GM18517 (cell line): ENCODE results near the gene SEL1L3.

Experiments
- ATAC-seq: cut with Tn5 transposase; IDR thresholded peaks from one replicate; pipeline ENCODE4 v1.9.1; 2021; ENCODE audit warnings: mild to moderate bottlenecking, moderate library complexity; ENCODE audit not compliant: unreplicated experiment

The SEL1L3 gene

DNA sequence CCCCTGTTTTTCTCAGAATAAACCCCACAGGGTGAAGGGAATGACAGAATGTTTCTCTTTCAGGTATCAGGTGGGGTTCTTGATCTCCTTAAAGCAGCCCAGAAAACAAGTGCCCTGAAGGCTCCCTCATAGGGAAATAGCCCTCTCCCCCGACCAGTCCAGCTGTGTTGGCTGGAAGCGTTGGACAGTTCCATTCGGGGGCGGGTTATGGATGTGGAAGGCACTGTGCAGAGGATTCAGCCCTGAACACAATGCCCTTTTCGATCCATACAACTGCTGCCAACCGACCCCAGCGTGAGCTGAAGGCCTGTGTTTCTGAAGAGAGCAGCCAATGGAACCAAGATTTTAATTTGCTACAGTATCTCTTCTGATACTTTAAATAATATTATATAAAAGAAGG is 41.5 kb downstream of the SEL1L3 start:
- no peak for ATAC-seq

DNA sequence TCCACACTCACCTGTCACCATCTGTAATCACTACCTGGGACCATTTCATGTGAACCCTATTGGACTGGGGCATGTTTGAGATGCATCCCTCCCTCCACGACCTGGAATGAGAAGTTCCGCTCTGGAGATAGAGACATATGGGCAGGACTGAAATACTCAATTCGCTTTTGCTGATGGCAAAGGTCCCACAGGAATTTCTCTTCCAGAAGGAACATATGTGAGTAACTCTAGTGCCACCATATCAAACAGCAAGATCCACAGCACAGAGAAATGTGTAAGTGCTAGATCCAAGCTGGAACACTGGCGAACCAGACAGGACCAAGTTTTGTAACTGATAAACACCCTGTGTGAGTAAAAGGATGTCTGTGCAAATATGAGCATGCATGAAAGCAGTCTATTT is 43.9 kb downstream of the SEL1L3 start:
- no peak for ATAC-seq

DNA sequence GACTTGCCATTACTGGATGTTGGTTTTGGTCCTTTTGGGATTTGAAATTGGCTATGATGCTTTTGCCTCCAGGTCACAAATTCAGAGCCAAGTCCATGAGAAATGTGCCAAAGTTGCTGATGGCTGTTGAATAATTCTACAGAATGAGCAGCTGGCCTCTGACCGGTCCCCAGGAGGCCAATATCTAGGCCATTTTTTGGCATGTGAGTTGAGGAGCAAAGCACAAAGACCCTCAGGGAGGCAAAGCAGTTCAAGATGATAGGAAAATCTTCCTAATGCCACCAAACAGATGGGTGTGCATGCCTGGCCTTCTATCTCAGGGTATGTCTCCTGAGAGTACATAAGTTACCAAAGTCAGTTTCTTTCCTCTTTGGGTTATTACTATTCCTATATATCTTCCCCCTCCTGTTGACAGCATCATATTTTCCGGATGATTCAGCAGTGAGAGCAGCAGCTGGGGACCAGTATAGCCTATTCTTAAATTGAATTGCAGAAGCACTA is 44.4 kb downstream of the SEL1L3 start:
- ATAC-seq = no peak

DNA sequence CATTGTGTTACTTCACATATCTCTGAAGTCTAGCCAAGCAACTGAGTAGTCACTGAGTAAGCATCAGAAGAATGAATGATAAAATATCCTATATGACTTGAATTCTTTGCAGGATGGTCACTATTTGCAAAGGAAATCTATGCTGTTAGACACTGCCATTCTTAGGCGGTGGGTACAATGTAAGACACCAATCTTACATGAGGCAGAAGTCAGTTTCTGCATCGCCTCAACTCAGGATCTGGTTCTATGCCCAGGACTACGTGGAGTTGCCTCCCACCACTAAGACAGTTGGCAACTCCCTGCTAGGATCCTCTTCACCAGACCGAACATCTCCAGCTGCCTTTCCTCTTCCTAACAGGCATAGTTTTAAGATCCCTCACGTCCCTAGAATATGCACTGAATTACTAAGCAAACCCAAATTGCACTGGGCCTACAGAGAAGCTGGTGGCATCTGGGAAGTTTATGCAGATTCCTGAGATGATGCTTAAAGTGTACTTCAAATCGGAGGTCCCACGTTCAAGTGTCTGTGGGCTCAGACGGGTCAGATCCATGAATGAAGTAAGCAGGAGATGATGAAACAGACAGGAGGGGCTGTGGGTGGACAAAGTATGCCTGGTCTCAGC is 45.6 kb downstream of the SEL1L3 start:
- no peak for ATAC-seq

DNA sequence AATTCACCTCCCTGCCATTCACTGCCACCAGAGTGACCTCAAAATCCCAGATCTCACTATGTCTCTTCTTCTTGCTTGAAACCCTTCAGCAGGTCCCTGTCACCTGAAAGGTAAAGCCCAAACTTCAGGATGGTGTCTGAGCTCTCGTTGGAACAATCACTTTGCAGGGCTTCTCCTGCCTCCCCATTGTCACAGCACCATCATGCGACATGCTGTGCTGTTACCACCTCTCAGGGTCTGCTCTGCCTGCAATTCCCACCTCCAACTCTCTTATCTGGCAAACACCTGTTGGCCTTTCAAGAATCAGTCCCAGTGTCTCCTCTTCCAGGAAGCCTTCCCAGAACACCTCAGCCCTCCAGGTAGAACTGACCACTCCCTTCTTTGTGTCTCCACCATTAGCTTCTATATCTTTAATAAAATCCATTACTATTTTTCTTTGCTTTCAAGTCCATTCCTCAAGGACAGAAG is 46.2 kb downstream of the SEL1L3 start:
- ATAC-seq = no peak

- ATAC-seq = no peak
Measured at GRCh38 chr4:25815586-25815985, 47.2 kb downstream of the SEL1L3 start.

DNA sequence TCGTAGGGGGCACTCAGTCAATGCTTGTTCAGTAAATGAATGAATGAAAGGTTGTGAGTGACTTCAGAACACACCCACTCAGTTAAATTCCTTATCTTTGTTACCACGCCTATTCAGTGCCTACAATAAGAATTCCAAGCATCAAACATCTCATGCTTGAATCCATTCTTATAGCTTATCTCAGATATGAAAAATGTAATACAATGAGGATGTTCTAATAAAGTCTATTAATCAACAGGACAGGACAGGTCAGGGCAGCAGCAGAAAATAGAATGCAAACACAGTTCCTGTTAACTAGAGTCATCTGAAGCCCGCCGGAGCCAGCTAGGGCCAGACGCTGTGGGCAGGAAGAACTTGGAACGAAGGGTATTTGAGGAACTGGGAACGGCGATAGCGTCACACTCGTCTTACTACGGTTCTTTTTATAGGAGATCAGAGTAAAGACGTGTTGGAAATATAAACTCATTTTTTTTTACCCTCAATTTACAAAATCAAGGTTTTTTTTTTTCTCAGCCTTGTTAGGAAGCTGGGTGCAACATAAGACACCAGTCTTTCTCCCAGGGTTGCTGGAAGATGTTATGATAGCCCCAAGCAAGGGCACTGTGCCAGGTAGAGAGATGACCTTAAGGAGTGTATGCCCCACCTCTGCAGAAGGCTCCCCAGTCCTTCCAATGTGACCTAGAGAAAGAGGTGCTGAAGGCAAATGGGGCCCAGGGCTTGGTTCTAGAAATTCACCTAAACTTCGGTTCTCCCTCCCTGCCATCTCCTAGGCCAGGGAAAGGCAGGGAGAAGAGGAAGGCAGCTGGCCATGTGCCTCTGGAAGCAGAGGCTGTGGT is 48.3 kb downstream of the SEL1L3 start:
- ATAC-seq = no peak

DNA sequence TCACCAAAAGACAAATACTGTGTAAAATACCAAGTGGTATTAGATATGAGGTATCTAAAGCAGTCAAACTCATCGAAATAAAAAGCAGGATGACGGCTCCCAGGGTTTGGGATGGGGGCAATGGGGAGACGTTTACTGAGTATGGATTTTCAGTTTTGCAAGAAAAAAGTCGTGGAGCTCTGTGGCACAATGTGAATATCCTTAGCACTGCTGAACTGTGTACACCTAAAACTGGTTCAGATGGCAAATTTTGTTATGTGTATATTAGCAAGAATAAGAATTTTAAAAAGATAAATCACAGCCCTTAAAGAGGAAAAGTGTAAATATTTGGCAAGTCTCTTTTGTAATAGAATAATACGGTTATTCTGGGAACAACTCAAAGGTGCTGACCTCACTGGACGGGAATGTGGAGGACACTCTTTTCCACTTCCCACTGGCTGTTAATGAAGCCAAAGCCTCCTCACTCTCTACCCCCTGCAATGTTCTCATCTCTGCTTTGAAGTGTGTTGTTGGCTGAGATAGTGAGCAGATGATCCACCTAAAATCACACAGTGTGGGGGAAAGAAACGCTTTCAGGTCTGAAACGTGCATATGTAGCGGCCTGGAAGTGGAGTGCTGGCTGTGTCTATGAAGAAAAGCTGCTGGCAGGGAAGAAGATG is 49.2 kb downstream of the SEL1L3 start:
- ATAC-seq = no peak

DNA sequence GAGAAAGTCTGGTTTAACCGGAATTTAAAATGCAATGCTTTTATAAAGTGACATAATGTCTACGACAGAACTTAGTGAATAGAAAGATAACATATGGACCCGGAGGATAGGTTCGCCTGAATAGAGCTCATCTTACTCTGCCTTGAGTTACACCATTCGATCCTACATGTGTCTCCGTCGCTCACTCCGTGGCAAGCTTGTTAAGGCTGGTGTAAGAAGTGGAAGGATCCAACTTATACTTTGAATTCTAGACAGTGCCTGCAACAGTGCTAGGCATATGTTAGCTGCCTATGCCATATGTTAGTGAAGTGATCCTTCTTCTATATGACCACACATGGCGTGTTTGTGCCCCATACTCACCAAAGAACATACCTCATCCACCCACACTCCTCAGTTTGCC is 50.9 kb downstream of the SEL1L3 start:
- ATAC-seq = no peak

DNA sequence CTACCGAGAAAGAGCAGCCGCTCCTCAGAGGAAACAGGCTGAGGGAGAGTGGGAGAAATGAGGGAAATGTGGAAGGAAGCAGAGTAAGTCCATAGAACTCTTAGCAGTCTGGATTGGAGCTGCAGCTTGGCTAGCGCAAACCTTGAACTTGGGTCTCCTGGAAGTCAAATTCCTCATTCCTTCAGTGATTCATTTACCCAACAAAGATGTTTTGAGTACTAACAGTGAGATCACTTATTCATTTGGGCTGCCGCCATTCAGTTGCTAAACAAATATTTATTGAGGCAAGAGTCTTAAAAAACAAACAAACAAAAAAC is 51.5 kb downstream of the SEL1L3 start:
- ATAC-seq = no peak

DNA sequence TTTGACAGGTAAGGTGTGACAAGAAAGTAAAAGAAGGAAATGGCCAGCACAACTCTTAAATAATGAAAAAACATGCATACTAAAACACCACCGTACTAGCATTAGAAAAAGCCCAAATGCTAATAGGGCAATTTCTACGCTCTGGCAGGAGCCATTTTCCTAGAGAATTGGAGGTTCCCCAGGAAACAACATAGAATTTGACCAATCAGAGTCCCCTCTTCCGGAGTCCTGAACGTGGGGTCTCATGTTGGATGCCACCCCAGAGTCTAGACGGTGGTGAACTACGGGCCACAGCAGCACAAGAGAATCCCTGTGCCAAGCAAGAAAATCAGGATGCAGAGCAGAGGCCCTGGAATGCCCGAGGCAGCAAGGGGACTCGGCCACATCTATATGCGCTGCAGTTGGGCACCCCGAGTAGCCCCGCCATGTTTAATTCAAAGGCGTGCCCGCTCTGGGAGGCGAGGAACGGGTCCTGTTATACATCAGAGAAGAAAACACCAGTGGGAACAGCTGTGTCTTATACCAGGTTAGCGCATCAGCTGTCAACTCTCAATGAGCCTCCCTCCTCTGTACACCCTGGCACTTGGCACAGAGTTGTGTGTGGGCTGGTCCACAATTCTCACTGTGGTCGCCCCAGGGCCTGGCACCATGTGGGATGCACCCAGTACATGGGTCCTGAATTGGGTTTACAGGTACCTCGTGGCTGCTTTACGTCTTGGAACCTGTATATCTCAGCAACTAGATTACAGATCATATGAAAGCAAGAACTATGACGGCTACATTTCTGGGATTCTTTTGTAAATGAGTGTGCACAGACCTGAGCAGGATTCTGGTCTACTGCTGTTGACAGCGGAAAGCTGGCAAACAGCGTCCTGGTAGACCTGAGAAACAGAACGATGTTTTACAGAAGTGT is 52.1 kb downstream of the SEL1L3 start:
- no peak for ATAC-seq

DNA sequence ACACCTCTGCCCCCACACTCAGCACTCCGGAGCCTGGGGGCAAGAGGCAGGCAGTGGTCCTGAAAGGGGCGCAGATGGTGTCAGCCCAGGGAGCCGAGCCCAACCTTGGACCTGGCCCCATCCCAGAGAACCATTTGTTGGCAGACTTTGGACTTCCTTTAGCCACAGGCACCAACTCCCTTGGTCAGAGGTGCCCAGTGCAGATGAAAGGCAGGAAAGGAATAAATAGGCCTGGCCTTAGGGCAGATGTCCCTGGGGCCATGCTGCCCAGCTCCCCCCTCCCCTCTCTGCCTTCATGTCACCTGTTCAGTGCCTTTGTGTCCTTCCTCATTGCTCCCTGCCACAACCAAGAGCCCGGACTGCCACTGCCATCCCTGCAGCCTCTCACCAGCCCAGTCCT is 52.8 kb downstream of the SEL1L3 start:
- no peak for ATAC-seq

DNA sequence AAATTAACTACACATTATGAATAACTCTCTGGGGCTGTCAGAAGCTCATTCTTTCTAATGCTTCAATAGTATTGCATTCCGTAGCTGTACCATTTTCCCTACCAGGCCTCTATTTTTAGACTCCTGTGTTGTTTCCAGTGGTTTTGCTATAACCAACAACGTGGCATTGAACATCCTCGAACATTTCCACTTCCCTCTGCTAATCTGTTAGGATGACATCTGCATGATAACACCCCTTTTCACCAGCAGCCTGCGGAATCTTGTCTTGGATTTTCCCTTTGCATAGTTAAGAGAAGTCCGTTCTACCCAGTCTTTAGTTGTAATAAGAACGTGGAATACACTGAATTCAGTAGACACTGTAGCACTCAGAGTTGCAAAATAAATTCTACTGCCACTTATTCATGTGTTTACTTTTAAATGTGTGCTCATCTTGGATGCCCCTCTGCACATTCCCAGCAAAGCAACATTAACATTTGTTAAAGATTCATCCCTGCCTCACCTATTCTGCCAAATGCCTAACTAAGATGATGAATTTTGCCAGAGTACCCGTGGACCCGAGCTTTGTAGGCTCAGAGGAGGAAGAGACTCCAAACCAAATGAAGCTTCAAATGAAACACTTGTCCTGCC is 55.6 kb downstream of the SEL1L3 start:
- ATAC-seq = no peak

GRCh38 chr4:25805255-25805860 is 57.4 kb downstream of the SEL1L3 start:
- ATAC-seq = no peak

GRCh38 chr4:25803720-25804225 is 59.0 kb downstream of the SEL1L3 start:
- ATAC-seq = no peak

GRCh38 chr4:25801594-25801993 is 61.2 kb downstream of the SEL1L3 start:
- ATAC-seq = no peak

- ATAC-seq = no peak
Measured at GRCh38 chr4:25800245-25800644, 62.5 kb downstream of the SEL1L3 start.

- ATAC-seq = no peak
Measured at GRCh38 chr4:25799522-25799921, 63.3 kb downstream of the SEL1L3 start.

DNA sequence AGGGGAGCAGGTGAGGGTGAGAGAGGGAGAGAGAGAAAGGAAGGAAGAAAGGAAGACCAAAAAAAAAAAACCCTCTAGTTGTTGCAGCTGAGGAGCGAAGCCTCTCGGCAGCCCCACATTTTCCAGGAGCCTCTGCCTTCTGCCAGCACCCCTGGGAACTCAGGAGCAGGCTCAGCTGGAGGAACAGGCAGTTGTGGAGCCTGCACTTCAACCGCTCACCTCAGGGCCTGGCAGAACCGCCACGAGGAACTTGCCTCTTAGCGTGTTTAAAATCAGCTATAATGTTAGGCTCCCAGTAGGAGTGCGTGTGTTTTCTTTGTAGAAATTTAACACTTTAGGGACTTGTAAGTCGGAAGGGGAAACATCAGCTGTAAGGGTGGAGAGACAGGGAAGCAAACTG is 65.7 kb downstream of the SEL1L3 start:
- ATAC-seq = no peak
